ENCODE measurements around the gene RGS17.
"Not testable (repeated sequence)": the region's sequence is repeated elsewhere in the genome, so short reads cannot be mapped to it uniquely, and the experiment has no call there.

The RGS17 gene

GRCh38 chr6:153131037-153131981, at the start of gene RGS17:
Gene RGS17 (minus strand): TSS chr6:153131282. CDS start chr6:153044018, 87,264 bp downstream.
- DNase-seq, result peak; percentile 39

GRCh38 chr6:153172815-153173214, 41.7 kb upstream of the RGS17 start:
- DNase-seq, result peak; percentile 15

GRCh38 chr6:153170511-153170910, 39.4 kb upstream of the RGS17 start:
- no peak for DNase-seq

GRCh38 chr6:153167907-153168306, 36.8 kb upstream of the RGS17 start:
- no peak for DNase-seq

- no peak for DNase-seq
These were observed 36.2 kb upstream of the RGS17 start for GRCh38 chr6:153167061-153167891.

GRCh38 chr6:153162646-153163045, 31.6 kb upstream of the RGS17 start:
- DNase-seq, result no peak

- DNase-seq, result no peak
These were observed 31.1 kb upstream of the RGS17 start for GRCh38 chr6:153162172-153162571.

GRCh38 chr6:153160221-153160620, 29.1 kb upstream of the RGS17 start:
- no peak for DNase-seq

- DNase-seq, result no peak
These were observed 19.8 kb upstream of the RGS17 start for GRCh38 chr6:153150752-153151440.

GRCh38 chr6:153150371-153150751, 19.3 kb upstream of the RGS17 start:
- DNase-seq, result no peak

GRCh38 chr6:153149891-153150290, 18.8 kb upstream of the RGS17 start:
- DNase-seq, result no peak

- DNase-seq, result no peak
These were observed 15.3 kb upstream of the RGS17 start for GRCh38 chr6:153146413-153146812.

GRCh38 chr6:153145591-153145990, 14.5 kb upstream of the RGS17 start:
- DNase-seq, result no peak

GRCh38 chr6:153143200-153143599, 12.1 kb upstream of the RGS17 start:
- DNase-seq, result no peak

- peak; percentile 79 for DNase-seq
These were observed 9.2 kb upstream of the RGS17 start for GRCh38 chr6:153140299-153140698.

GRCh38 chr6:153138930-153139329, 7.8 kb upstream of the RGS17 start:
- DNase-seq, result no peak

- DNase-seq, result no peak
These were observed 4.6 kb upstream of the RGS17 start for GRCh38 chr6:153135681-153136080.

GRCh38 chr6:153133667-153134066, 2.6 kb upstream of the RGS17 start:
- not testable (repeated sequence) for DNase-seq

- DNase-seq, result no peak
These were observed 506 bp downstream of the RGS17 start for GRCh38 chr6:153130515-153131036.

- DNase-seq, result no peak
These were observed 1.1 kb downstream of the RGS17 start for GRCh38 chr6:153129873-153130514.

GRCh38 chr6:153126218-153126617, 4.9 kb downstream of the RGS17 start:
- DNase-seq, result no peak

- no peak for DNase-seq
These were observed 6.0 kb downstream of the RGS17 start for GRCh38 chr6:153125032-153125431.
